ENCODE results near the gene TMUB1. TPM values are rescaled to one million over a fixed set of nuclear protein-coding genes. Genes with fewer than 3 reads are reported as not detected.

Gene TMUB1
- total and polyA plus RNA-seq, 9 of the 15 experiments (the other 6 are each of a cell fraction or from before 2014, with no cell fraction given), result 0.14 to 241 (median 74.1) TPM

GRCh38 chr7:151080522-151081169 lies 2.6 kb downstream of the TMUB1 start, which contains the start of gene FASTK (continued):
- TF ChIP-seq ZNF584 (CRISPR knock-in tag; IDR thresholded peaks at IDR 0.05; ENCODE audit: low read depth) (no peak), ZNF57 (CRISPR knock-in tag; IDR thresholded peaks at IDR 0.05) (0 out of 2 replicates have a peak, but pooled peaks have one; percentile 57), ZBTB17 (CRISPR knock-in tag; IDR thresholded peaks at IDR 0.05) (peak; percentile 80), ADNP (tag; IDR thresholded peaks at IDR 0.05) (no peak), BRD9 (IDR thresholded peaks at IDR 0.05; ENCODE audit: low read depth, partially characterized antibody) (no peak), THRAP3 (IDR thresholded peaks at IDR 0.05; ENCODE audit: borderline replicate concordance) (no peak), SMAD3 (CRISPR knock-in tag; conservative IDR thresholded peaks at IDR 0.05) (peak; percentile 79), ZBTB26 (CRISPR knock-in tag; IDR thresholded peaks at IDR 0.05) (peak; percentile 60; the same call in 1 of the 2 replicates), CGGBP1 (CRISPR knock-in tag; IDR thresholded peaks at IDR 0.05) (peak; percentile 75; the same call in 1 of the 2 replicates), SRSF1 (IDR thresholded peaks at IDR 0.05; ENCODE audit: low read depth, low read length) (0 out of 2 replicates have a peak, but pooled peaks have one; percentile 67), ZNF41 (CRISPR knock-in tag; conservative IDR thresholded peaks at IDR 0.05) (no peak), RUNX1 (IDR thresholded peaks at IDR 0.05; ENCODE audit: low read depth) (no peak), ILF3 (IDR thresholded peaks at IDR 0.05; ENCODE audit: borderline replicate concordance) (no peak), TARDBP (IDR thresholded peaks at IDR 0.05) (peak; percentile 39), TAL1 (IDR thresholded peaks at IDR 0.05) (no peak), ZNF280A (IDR thresholded peaks at IDR 0.05; ENCODE audit: low read depth, partially characterized antibody) (no peak), HNRNPH1 (optimal IDR thresholded peaks at IDR 0.05; ENCODE audit: low read depth, low read length) (no peak), ETV5 (CRISPR knock-in tag; IDR thresholded peaks at IDR 0.05; ENCODE audit: low read depth) (0 out of 2 replicates have a peak, but pooled peaks have one; percentile 9), TSHZ1 (CRISPR knock-in tag; IDR thresholded peaks at IDR 0.05) (no peak), KDM2B (CRISPR knock-in tag; IDR thresholded peaks at IDR 0.05) (peak; percentile 22)

All from K562 (cell line).